IMR-90 (cell line): ENCODE measurements around the gene MAPKAPK2. TPM values are rescaled to one million over a fixed set of nuclear protein-coding genes. Genes with fewer than 3 reads are reported as not detected.

ENCODE experiments used
- ATAC-seq: fragments of 200-7000 bp; cut with Tn5 transposase; 2 replicates; pipeline ENCODE4 v1.9.1; 2020; ENCODE audit warnings: low read depth, mild to moderate bottlenecking, moderate library complexity
- BruUV-seq: library from RNA; stranded (reverse); fragments of 400-500 nt; replicated peaks from 2 replicates; lab custom pipeline; 2021; lab: Mats Ljungman, UMichigan
- CTCF ChIA-PET: fragments of 300-600 bp; formaldehyde crosslinking; extraction: SDS; loops from one replicate; lab custom pipeline; 2021; ENCODE audit warnings: antibody characterized with exemption; lab: Yijun Ruan, JAX
- POLR2A ChIA-PET: fragments of 300-600 bp; sonication (Branson Sonifier 250); formaldehyde crosslinking; loops from one replicate; lab custom pipeline; 2022; ENCODE audit warnings: antibody characterized with exemption; ENCODE audit not compliant: unreplicated experiment; lab: Charles Lee
- DNase-seq: peaks from one replicate; pipeline ENCODE4 v3.0.0; 2013
- H2AFZ ChIP-seq: replicated peaks from 2 replicates; pipeline ENCODE3; 2013; ENCODE audit warnings: low read length, mild to moderate bottlenecking; ENCODE audit not compliant: poor library complexity
- H2AK5ac ChIP-seq: 2 replicates; pipeline ENCODE4 v1.6.1; 2013; ENCODE audit warnings: low read depth, low read length, inconsistent platforms
- H2AK9ac ChIP-seq: replicated peaks from 2 replicates; pipeline ENCODE3; 2013; ENCODE audit warnings: mild to moderate bottlenecking, low read depth, low read length, moderate library complexity; ENCODE audit not compliant: poor library complexity
- H2BK120ac ChIP-seq: 2 replicates; pipeline ENCODE4 v1.6.1; 2013; ENCODE audit warnings: low read depth, low read length, inconsistent platforms
- H2BK15ac ChIP-seq: 3 replicates; pipeline ENCODE4 v1.6.1; 2013; ENCODE audit warnings: low read depth, low read length, inconsistent platforms
- H2BK20ac ChIP-seq: 2 replicates; pipeline ENCODE4 v1.6.1; 2013; ENCODE audit warnings: low read depth, mild to moderate bottlenecking, inconsistent platforms, low read length, moderate library complexity
- H2BK5ac ChIP-seq: 2 replicates; pipeline ENCODE4 v1.6.1; 2013; ENCODE audit warnings: mild to moderate bottlenecking, low read depth, low read length, inconsistent platforms; ENCODE audit not compliant: poor library complexity, severe bottlenecking
- H3K14ac ChIP-seq: replicated peaks from 2 replicates; pipeline ENCODE4 v1.6.1; 2013; ENCODE audit warnings: low read depth, low read length, inconsistent platforms
- H3K18ac ChIP-seq: 2 replicates; pipeline ENCODE4 v1.6.1; 2013; ENCODE audit warnings: low read depth, low read length, control low read depth
- H3K23ac ChIP-seq: 2 replicates; pipeline ENCODE4 v1.6.1; 2013; ENCODE audit warnings: low read depth, low read length, inconsistent platforms
- H3K27ac ChIP-seq: 2 replicates; pipeline ENCODE4 v1.5.1; 2013; ENCODE audit warnings: mild to moderate bottlenecking, control low read depth, low read length; ENCODE audit not compliant: insufficient read depth
- H3K27me3 ChIP-seq: 2 replicates; pipeline ENCODE4 v1.6.1; 2013; ENCODE audit warnings: low read length; ENCODE audit not compliant: control insufficient read depth, insufficient read depth
- H3K36me3 ChIP-seq: 2 replicates; pipeline ENCODE4 v1.6.1; 2013; ENCODE audit warnings: low read length, mixed read lengths; ENCODE audit not compliant: control insufficient read depth, insufficient read depth
- H3K4ac ChIP-seq: 2 replicates; pipeline ENCODE4 v1.6.1; 2013; ENCODE audit warnings: low read depth, low read length, inconsistent platforms
- H3K4me1 ChIP-seq: 2 replicates; pipeline ENCODE4 v1.6.1; 2013; ENCODE audit warnings: low read length, mixed read lengths; ENCODE audit not compliant: control insufficient read depth, insufficient read depth
- H3K4me2 ChIP-seq: 2 replicates; pipeline ENCODE4 v1.6.1; 2013; ENCODE audit warnings: low read depth, mild to moderate bottlenecking, control low read depth, low read length, moderate library complexity
- H3K4me3 ChIP-seq: 2 replicates; pipeline ENCODE4 v1.5.1; 2013; ENCODE audit warnings: low read depth, mild to moderate bottlenecking, control low read depth, low read length, moderate library complexity; ENCODE audit not compliant: insufficient read depth
- H3K56ac ChIP-seq: 2 replicates; pipeline ENCODE4 v1.6.1; 2013; ENCODE audit warnings: low read length, inconsistent platforms; ENCODE audit not compliant: insufficient read depth; ENCODE audit errors: extremely low read depth
- H3K79me1 ChIP-seq, 2 experiments: 2 replicates each; pipeline ENCODE4 v1.6.1; 2013; ENCODE audit warnings: low read length in 2 of 2, inconsistent platforms in 1 of 2, low read depth in 1 of 2
- H3K9ac ChIP-seq: 2 replicates; pipeline ENCODE4 v1.6.1; 2013; ENCODE audit warnings: low read depth, low read length, control low read depth
- H3K9me1 ChIP-seq: 2 replicates; pipeline ENCODE4 v1.6.1; 2013; ENCODE audit warnings: low read length, inconsistent platforms; ENCODE audit not compliant: insufficient read depth
- H3K9me3 ChIP-seq: 2 replicates; pipeline ENCODE4 v1.6.1; 2013; ENCODE audit warnings: low read length; ENCODE audit not compliant: control insufficient read depth, insufficient read depth
- H4K20me1 ChIP-seq: 2 replicates; pipeline ENCODE4 v1.6.1; 2013; ENCODE audit warnings: low read length, inconsistent platforms; ENCODE audit not compliant: insufficient read depth
- H4K5ac ChIP-seq: 2 replicates; pipeline ENCODE4 v1.6.1; 2013; ENCODE audit warnings: mild to moderate bottlenecking, low read depth, low read length, control low read depth
- H4K8ac ChIP-seq, 2 experiments: 2 replicates each; pipeline ENCODE4 v1.6.1; 2013; ENCODE audit warnings: low read depth in 2 of 2, low read length in 2 of 2, control low read depth in 1 of 2, inconsistent platforms in 1 of 2
- H4K91ac ChIP-seq: 2 replicates; pipeline ENCODE4 v1.6.1; 2013; ENCODE audit warnings: low read depth, low read length, inconsistent platforms; ENCODE audit not compliant: insufficient read depth
- CHD1 ChIP-seq: IDR thresholded peaks from 2 replicates; pipeline ENCODE4 v1.6.1; 2012; ENCODE audit warnings: low read depth, low read length, improper control_type of control experiment
- FOS ChIP-seq: fragments of 150-350 bp; IDR thresholded peaks from 2 replicates; pipeline ENCODE4 v1.6.1; 2016; ENCODE audit warnings: low read depth, low read length
- MXI1 ChIP-seq: IDR thresholded peaks from 2 replicates; pipeline ENCODE4 v1.6.1; 2012; ENCODE audit warnings: low read depth, mild to moderate bottlenecking, low read length, moderate library complexity, borderline replicate concordance
- POLR2A ChIP-seq: IDR thresholded peaks from 2 replicates; pipeline ENCODE4 v1.6.1; 2012; ENCODE audit warnings: mild to moderate bottlenecking, low read depth, low read length
- RFX5 ChIP-seq: IDR thresholded peaks from 2 replicates; pipeline ENCODE4 v1.8.0; 2012; ENCODE audit warnings: low read depth, mild to moderate bottlenecking, low read length, moderate library complexity
- SMC3 ChIP-seq: fragments of 150-350 bp; IDR thresholded peaks from 2 replicates; pipeline ENCODE4 v1.6.1; 2016; ENCODE audit warnings: low read depth, mild to moderate bottlenecking, antibody characterized with exemption, low read length, moderate library complexity
- WGBS, 2 experiments: methylation state at CpG; one replicate each; pipeline versions ENCODE4 v1.1.5 to v1.1.7; 2013; ENCODE audit warnings: missing lambda C conversion rate in 2 of 2; ENCODE audit not compliant: insufficient read length in 1 of 2; ENCODE audit errors: extremely low coverage in 2 of 2; 5-methylcytosine and 5-hydroxymethylcytosine counted together
- dilution Hi-C: fragments of 300-500 bp; cut with HindIII; formaldehyde crosslinking; loops from one replicate; pipeline ENCODE4 v1.14.3; 2018; ENCODE audit warnings: low sequenced_read_pairs; ENCODE audit not compliant: unreplicated experiment
- in situ Hi-C: fragments of 300-500 bp; cut with MboI; formaldehyde crosslinking; loops from 3 replicates; pipeline ENCODE4 v1.14.3; 2019; ENCODE audit warnings: low sequenced_read_pairs, inconsistent platforms, mixed read lengths
- intact Hi-C: fragments of 100-400 bp; cut with micrococcal nuclease; formaldehyde crosslinking; loops from 2 replicates; pipeline ENCODE4 v1.10.0; 2022
- polyA plus RNA-seq, 3 experiments: library from polyadenylated mRNA; depleted of rRNA; stranded (reverse); fragments of >200 nt; gene quantifications; 2 replicates each; pipeline ENCODE4 v1.2.3, GENCODE V29; 2012; ENCODE audit warnings: low replicate concordance in 1 of 3
- total RNA-seq: library from RNA; depleted of rRNA; stranded (reverse); fragments of >200 nt; gene quantifications from 2 replicates; pipeline ENCODE4 v1.2.3, GENCODE V29; 2012
- TF ChIP-seq, protein P1 (sequence below): fragments of 150-350 bp; IDR thresholded peaks from 2 replicates; pipeline ENCODE4 v1.6.1; 2016; ENCODE audit warnings: low read depth, mild to moderate bottlenecking, low read length, moderate library complexity, borderline replicate concordance
- TF ChIP-seq, protein P2 (sequence below): fragments of 150-350 bp; IDR thresholded peaks from 2 replicates; pipeline ENCODE4 v1.6.1; 2017; ENCODE audit warnings: mild to moderate bottlenecking, antibody characterized with exemption, low read length, low read depth

The MAPKAPK2 gene
- total and polyA plus RNA-seq, 2 of the 4 experiments (the other 2 are of a cell fraction) = 56.5 to 66.4 TPM

DNA sequence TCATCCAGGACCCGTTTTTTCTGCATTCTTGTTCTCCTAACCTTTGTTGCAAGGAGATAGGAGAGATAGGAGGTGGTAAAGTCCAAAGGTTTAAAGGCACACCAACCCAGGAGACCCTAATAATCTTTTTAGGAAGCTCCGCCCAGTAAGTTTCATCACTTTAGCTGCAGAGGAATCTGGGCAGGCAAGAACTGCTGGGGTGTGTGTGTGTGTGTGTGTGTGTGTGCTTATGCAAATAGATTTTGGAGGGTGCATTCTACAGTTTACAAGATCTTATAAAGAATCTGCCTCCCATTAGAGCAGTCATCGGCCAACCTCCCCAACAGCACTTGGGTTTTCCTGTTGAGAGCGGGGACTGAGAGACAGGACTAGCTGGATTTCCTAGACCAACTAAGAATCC is 91.5 kb downstream of the MAPKAPK2 start:
- no peak overlapping the region for H2AFZ ChIP-seq
- H2AK9ac ChIP-seq = no peak overlapping the region
- no peak overlapping the region for H2BK120ac ChIP-seq
- dilution Hi-C loops (no loop called here), intact Hi-C loops (no loop called here), in situ Hi-C loops (no loop called here)
- POLR2A ChIA-PET = no interaction called here
- no peak overlapping the region for H2BK5ac ChIP-seq
- no peak overlapping the region for H3K4me3 ChIP-seq
- WGBS, 2 experiments = no CpG with 5 or more reads among the region's 4 CpGs
- CTCF ChIA-PET = interaction anchor here (1.5 kb wide), 1 partner anchor 10 kb away, joined by 6 read pairs; no protein-coding TSS in a partner anchor
- no peak overlapping the region for H3K56ac ChIP-seq
- no peaks in the 10 kb centered on the region for H4K20me1 ChIP-seq
- no peak overlapping the region for H3K9ac ChIP-seq
- no peaks in the 10 kb centered on the region for H3K36me3 ChIP-seq
- H3K79me1 ChIP-seq = no peaks in the 10 kb centered on the region
- no peak overlapping the region for H4K8ac ChIP-seq
- H3K23ac ChIP-seq = no peak overlapping the region
- no peak overlapping the region for H3K4me2 ChIP-seq
- no peak overlapping the region for H3K18ac ChIP-seq
- TF ChIP-seq MXI1 (no peak), POLR2A (no peak), RFX5 (no peak), FOS (no peak), CHD1 (no peak), SMC3 (no peak)
- TF ChIP-seq, protein P1, sequence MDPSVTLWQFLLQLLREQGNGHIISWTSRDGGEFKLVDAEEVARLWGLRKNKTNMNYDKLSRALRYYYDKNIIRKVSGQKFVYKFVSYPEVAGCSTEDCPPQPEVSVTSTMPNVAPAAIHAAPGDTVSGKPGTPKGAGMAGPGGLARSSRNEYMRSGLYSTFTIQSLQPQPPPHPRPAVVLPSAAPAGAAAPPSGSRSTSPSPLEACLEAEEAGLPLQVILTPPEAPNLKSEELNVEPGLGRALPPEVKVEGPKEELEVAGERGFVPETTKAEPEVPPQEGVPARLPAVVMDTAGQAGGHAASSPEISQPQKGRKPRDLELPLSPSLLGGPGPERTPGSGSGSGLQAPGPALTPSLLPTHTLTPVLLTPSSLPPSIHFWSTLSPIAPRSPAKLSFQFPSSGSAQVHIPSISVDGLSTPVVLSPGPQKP = no peak
- TF ChIP-seq, protein P2, sequence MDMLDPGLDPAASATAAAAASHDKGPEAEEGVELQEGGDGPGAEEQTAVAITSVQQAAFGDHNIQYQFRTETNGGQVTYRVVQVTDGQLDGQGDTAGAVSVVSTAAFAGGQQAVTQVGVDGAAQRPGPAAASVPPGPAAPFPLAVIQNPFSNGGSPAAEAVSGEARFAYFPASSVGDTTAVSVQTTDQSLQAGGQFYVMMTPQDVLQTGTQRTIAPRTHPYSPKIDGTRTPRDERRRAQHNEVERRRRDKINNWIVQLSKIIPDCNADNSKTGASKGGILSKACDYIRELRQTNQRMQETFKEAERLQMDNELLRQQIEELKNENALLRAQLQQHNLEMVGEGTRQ = no peak
- no peak overlapping the region for H3K4ac ChIP-seq
- no peaks in the 10 kb centered on the region for H3K9me1 ChIP-seq
- no peaks in the 10 kb centered on the region for H3K9me3 ChIP-seq
- no peaks in the 10 kb centered on the region for H3K4me1 ChIP-seq
- ATAC-seq (no peak), DNase-seq (no peak)
- no peak overlapping the region for H2BK15ac ChIP-seq
- H2AK5ac ChIP-seq = no peak overlapping the region
- no peak overlapping the region for H2BK20ac ChIP-seq
- peaks cover 21% of the 10 kb centered on the region for H3K27me3 ChIP-seq
- no peak overlapping the region for H3K27ac ChIP-seq
- no peak overlapping the region for H4K91ac ChIP-seq
- H4K5ac ChIP-seq = no peak overlapping the region
- BruUV-seq = no TSS peak
- no peak overlapping the region for H3K14ac ChIP-seq
